Activated naive CD8-positive, alpha-beta T cell treated with anti-CD3 and anti-CD28 coated beads, Interleukin-2, amount 10 ng/mL, durations not matched to agents 7 days and 5 days (primary cell): Measurements from ENCODE around the gene SRPK3. TPM values are rescaled to one million over a fixed set of nuclear protein-coding genes. Genes with fewer than 3 reads are reported as not detected.

Source experiments
- ATAC-seq: fragments of 150-1000 bp; cut with Tn5 transposase; one replicate; pipeline ENCODE4 v1.10.0; 2021; ENCODE audit warnings: low read depth, moderate library complexity
- POLR2A ChIA-PET: fragments of 350-600 bp; sonication (Branson Sonifier 250); formaldehyde crosslinking; loops from one replicate; lab custom pipeline; 2021; ENCODE audit warnings: antibody characterized with exemption; lab: Charles Lee
- DNase-seq: peaks from one replicate; pipeline ENCODE4 v3.0.0; 2021
- H3K27ac Mint-ChIP-seq: one replicate; pipeline ENCODE4 v1.8.0; 2022; ENCODE audit warnings: mild to moderate bottlenecking, mixed read lengths
- H3K27me3 Mint-ChIP-seq: one replicate; pipeline ENCODE4 v1.8.0; 2022; ENCODE audit warnings: mild to moderate bottlenecking, moderate library complexity, mixed read lengths
- H3K36me3 Mint-ChIP-seq: one replicate; pipeline ENCODE4 v1.8.0; 2021; ENCODE audit warnings: mild to moderate bottlenecking, mixed read lengths
- H3K4me1 Mint-ChIP-seq: one replicate; pipeline ENCODE4 v1.8.0; 2021; ENCODE audit warnings: mixed read lengths
- H3K4me3 Mint-ChIP-seq: one replicate; pipeline ENCODE4 v1.8.0; 2022; ENCODE audit warnings: mild to moderate bottlenecking, moderate library complexity, mixed read lengths
- H3K9me3 Mint-ChIP-seq: one replicate; pipeline ENCODE4 v1.8.0; 2021; ENCODE audit warnings: mixed read lengths
- total RNA-seq, 2 experiments: library from RNA; stranded (reverse); gene quantifications; one replicate each; pipeline ENCODE4 v1.2.3, GENCODE V29; 2021

Gene SRPK3, protein sequence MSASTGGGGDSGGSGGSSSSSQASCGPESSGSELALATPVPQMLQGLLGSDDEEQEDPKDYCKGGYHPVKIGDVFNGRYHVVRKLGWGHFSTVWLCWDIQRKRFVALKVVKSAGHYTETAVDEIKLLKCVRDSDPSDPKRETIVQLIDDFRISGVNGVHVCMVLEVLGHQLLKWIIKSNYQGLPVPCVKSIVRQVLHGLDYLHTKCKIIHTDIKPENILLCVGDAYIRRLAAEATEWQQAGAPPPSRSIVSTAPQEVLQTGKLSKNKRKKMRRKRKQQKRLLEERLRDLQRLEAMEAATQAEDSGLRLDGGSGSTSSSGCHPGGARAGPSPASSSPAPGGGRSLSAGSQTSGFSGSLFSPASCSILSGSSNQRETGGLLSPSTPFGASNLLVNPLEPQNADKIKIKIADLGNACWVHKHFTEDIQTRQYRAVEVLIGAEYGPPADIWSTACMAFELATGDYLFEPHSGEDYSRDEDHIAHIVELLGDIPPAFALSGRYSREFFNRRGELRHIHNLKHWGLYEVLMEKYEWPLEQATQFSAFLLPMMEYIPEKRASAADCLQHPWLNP
- not detected for total RNA-seq

- DNase-seq (no peak), ATAC-seq (no peak)
- no peaks in the 10 kb centered on the region for H3K9me3 Mint-ChIP-seq
- H3K27ac Mint-ChIP-seq = no peak within 1 kb of the TSS
- H3K27me3 Mint-ChIP-seq = peaks cover 7% of the 10 kb centered on the region
- H3K36me3 Mint-ChIP-seq = no peaks in the 10 kb centered on the region
- no peak within 1 kb of the TSS for H3K4me3 Mint-ChIP-seq
- POLR2A ChIA-PET = no interaction called here
- no peaks in the 10 kb centered on the region for H3K4me1 Mint-ChIP-seq
Measured at GRCh38 chrX:153780678-153781427, at the start of gene SRPK3. TSS of gene SRPK3 (plus strand) at chrX:153781041. CDS start at chrX:153781087, 46 bp downstream.

DNA sequence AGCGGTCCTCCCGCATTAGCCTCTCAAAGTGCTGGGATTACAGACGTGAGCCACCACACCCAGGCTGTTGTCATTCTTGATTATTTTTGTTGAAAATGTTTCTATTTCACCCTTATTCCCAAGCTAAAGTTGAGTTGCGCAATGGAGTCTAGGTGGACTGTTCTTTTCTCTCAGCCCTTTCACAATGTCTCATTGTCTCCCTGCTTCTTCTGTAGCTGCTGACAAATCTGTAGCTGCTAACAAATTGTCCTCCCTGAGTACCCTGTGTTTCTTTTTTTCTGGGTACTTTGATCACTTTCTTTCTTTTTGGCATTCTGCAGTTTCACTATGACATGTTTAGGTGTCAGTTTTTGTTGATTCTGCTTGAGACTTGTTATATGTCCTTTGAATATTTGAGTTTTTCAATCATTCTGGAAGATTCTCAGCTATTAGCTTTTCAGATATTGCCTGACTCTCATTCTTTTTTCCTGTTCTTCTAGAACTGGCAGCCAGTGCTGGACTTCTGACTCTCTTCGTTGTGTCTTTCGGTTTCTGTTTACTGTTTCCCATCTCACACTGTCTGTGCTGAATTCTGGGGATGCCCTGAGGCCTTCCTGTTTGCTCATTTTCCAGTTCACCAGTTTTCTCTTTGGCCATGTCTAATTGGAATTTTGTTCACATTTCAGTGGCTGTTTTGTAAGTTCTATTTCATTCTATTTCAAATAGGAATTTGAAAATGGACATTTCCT, 49.6 kb upstream of the SRPK3 start:
- DNase-seq (no peak), ATAC-seq (no peak)
- peaks cover 29% of the 10 kb centered on the region for H3K36me3 Mint-ChIP-seq
- peak overlapping the region; percentile 49 for H3K27ac Mint-ChIP-seq
- no peak overlapping the region for H3K4me3 Mint-ChIP-seq
- no peaks in the 10 kb centered on the region for H3K9me3 Mint-ChIP-seq
- POLR2A ChIA-PET = no interaction called here
- peaks cover 27% of the 10 kb centered on the region for H3K4me1 Mint-ChIP-seq
- H3K27me3 Mint-ChIP-seq = no peaks in the 10 kb centered on the region

DNA sequence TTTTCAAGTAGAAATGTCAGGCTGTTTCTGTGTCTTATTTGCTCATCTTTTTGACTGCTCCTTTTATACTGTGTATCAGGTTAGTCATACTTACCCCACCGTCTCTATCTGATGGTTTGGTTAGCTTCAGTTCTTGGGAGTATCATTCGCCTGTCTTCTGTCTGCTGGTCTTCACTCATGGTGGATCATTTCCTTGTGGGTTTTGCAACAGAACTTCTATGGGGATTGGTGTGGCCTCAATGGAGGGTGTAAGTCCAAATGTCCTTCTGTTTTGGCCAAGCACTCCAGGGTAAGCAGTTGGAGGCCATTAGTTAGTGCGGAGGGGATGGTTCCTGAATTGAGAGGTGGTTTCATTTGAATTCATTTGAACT, 49.0 kb upstream of the SRPK3 start:
- Mint-ChIP-seq H3K4me1 (peaks cover 27% of the 10 kb centered on the region), H3K4me3 (no peak overlapping the region)
- POLR2A ChIA-PET = no interaction called here

GRCh38 chrX:153732401-153732800, 48.4 kb upstream of the SRPK3 start:
- Mint-ChIP-seq H3K36me3 (peaks cover 29% of the 10 kb centered on the region), H3K4me3 (no peak overlapping the region), H3K4me1 (peaks cover 26% of the 10 kb centered on the region), H3K27ac (no peak overlapping the region), H3K27me3 (no peaks in the 10 kb centered on the region), H3K9me3 (no peaks in the 10 kb centered on the region)
- no peak for DNase-seq
- ATAC-seq = no peak
- POLR2A ChIA-PET = no interaction called here

More for the DNA sequence above, 49.0 kb upstream of the SRPK3 start:
- Mint-ChIP-seq H3K36me3 (peaks cover 29% of the 10 kb centered on the region), H3K9me3 (no peaks in the 10 kb centered on the region), H3K27ac (peak overlapping the region; percentile 49), H3K27me3 (no peaks in the 10 kb centered on the region)
- no peak for ATAC-seq
- no peak for DNase-seq

DNA sequence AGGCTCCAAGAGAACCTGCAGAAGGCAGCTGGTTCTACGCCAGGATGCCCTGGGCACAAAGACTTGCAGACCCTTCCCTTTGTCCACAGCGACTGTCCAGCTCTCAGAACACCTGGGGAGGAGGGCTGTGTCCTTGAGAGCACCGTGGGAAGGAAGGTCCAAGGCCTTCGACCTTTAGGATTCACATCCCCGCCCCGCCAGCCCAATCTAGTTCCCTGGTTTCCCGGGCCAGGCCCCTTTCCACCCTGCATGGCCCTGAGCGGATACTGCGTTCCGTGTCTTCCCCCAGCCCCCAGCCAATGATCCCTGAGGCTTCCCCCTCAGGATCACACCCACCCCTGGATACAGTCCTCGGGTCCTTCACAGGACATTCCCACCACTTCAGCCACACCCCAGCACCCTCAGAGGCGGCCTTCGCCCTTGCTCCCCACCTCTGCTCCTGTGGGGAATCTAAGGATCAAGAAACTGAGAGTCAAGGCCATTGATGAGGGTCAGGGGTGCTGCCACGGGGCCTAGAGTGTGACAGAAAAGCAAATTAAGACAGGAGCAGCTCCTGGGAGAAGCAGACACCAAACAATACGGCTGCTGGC, 47.1 kb upstream of the SRPK3 start:
- Mint-ChIP-seq H3K27ac (no peak overlapping the region), H3K4me3 (no peak overlapping the region), H3K36me3 (peaks cover 28% of the 10 kb centered on the region), H3K4me1 (peaks cover 21% of the 10 kb centered on the region), H3K9me3 (no peaks in the 10 kb centered on the region), H3K27me3 (no peaks in the 10 kb centered on the region)
- POLR2A ChIA-PET = no interaction called here
- ATAC-seq (no peak), DNase-seq (no peak)

DNA sequence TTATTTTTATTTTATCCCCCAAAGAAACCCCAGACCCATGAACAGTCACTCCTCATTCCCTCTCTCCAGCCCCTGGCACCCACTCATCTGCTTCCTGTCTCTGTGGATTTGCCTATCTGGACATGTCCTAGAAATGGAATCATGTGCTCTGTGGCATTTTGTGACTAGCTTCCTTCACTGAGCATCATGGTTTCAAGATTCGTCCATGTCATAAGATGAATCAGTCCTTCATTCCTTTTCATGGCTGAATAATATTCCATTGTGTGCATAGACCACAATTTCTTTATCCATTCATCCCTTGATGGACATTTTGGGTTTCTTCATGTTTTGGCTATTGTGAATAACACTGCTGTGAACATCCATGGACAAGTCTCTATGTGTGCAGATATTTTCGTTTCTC, 46.0 kb upstream of the SRPK3 start:
- H3K36me3 Mint-ChIP-seq = peaks cover 28% of the 10 kb centered on the region
- H3K27me3 Mint-ChIP-seq = no peaks in the 10 kb centered on the region
- H3K4me3 Mint-ChIP-seq = no peak overlapping the region
- H3K27ac Mint-ChIP-seq = no peak overlapping the region
- POLR2A ChIA-PET = interaction anchor here (1.4 kb wide), 1 partner anchor 9 kb away, joined by 4 read pairs; no protein-coding TSS in a partner anchor
- no peak for DNase-seq
- H3K9me3 Mint-ChIP-seq = no peaks in the 10 kb centered on the region
- no peak for ATAC-seq
- peaks cover 23% of the 10 kb centered on the region for H3K4me1 Mint-ChIP-seq

DNA sequence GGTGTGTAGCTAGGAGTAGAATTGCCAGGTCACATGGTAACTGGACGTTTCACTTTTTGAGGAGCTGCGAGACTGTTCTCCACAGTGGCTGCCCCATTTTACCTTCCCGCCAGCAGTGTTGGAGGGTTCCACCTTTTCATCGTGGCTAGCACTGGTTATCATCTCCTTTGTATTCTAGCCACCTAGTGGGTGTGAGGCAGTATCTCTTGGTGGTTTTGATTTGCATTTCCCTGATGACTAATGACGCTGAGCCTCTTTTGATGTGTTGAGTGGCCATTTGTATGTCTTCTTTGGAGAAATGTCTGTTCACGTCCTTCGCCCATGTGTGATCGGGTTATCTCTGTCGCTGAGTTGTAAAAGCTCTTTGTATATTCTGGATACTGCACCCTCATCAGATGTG, 45.6 kb upstream of the SRPK3 start:
- Mint-ChIP-seq H3K4me1 (peaks cover 27% of the 10 kb centered on the region), H3K9me3 (no peaks in the 10 kb centered on the region), H3K36me3 (peaks cover 30% of the 10 kb centered on the region), H3K27me3 (no peaks in the 10 kb centered on the region), H3K4me3 (no peak overlapping the region), H3K27ac (no peak overlapping the region)
- POLR2A ChIA-PET = interaction anchor here (1.4 kb wide), 1 partner anchor 9 kb away, joined by 4 read pairs; no protein-coding TSS in a partner anchor
- DNase-seq (no peak), ATAC-seq (peak; percentile 45)

DNA sequence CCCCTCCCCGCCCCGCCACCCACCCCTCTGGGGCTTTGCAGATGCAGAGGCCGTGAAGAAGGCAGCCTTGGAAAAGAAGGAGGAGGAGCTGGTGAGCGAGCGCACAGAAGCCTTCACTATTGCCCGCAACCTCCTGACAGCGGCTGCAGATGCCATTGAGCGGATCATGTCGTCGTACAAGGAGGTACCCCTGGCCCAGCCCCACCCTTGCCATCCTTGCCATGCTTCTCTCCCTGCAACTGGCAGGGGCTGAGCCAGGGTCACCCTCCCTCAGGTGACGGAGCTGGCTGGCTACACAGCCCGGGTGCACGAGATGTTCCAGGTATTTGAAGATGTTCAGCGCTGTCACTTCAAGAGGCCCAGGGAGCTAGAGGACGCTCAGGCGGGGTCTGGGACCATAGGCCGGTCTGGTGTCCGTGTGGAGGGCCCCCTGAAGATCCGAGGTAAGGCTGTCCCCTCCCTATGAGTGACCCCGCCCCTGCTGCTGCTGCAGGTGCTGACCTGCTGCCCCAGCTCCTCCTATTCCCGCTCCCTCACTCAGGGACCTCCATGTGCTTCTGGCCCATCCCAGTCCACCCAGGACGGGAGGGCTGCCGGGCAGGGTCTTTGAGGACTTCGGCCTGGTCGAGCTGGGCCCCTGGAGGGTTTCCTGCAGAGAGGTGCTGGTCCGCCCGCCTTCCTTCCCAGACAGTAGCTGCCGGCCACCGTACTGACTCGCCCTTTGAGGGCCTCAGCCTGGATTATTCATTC, 44.6 kb upstream of the SRPK3 start:
- Mint-ChIP-seq H3K27me3 (no peaks in the 10 kb centered on the region), H3K27ac (no peak overlapping the region)
- POLR2A ChIA-PET = interaction anchor here (0.5 kb wide), 1 partner anchor 256 kb away, joined by 4 read pairs; no protein-coding TSS in a partner anchor

GRCh38 chrX:153736871-153737441, 43.9 kb upstream of the SRPK3 start:
- Mint-ChIP-seq H3K4me1 (peaks cover 21% of the 10 kb centered on the region), H3K4me3 (no peak overlapping the region), H3K27me3 (no peaks in the 10 kb centered on the region), H3K36me3 (peaks cover 19% of the 10 kb centered on the region), H3K9me3 (no peaks in the 10 kb centered on the region), H3K27ac (no peak overlapping the region)
- DNase-seq (no peak), ATAC-seq (no peak)
- POLR2A ChIA-PET = no interaction called here

More for the DNA sequence above, 44.6 kb upstream of the SRPK3 start:
- peaks cover 25% of the 10 kb centered on the region for H3K36me3 Mint-ChIP-seq
- no peak for DNase-seq
- ATAC-seq = no peak
- H3K9me3 Mint-ChIP-seq = no peaks in the 10 kb centered on the region
- no peak overlapping the region for H3K4me3 Mint-ChIP-seq
- peaks cover 26% of the 10 kb centered on the region for H3K4me1 Mint-ChIP-seq

- H3K27ac Mint-ChIP-seq = no peak overlapping the region
- H3K27me3 Mint-ChIP-seq = no peaks in the 10 kb centered on the region
- POLR2A ChIA-PET = no interaction called here
- H3K9me3 Mint-ChIP-seq = no peaks in the 10 kb centered on the region
- H3K4me1 Mint-ChIP-seq = peaks cover 21% of the 10 kb centered on the region
- ATAC-seq (no peak), DNase-seq (no peak)
- no peak overlapping the region for H3K4me3 Mint-ChIP-seq
- peaks cover 15% of the 10 kb centered on the region for H3K36me3 Mint-ChIP-seq
Measured at GRCh38 chrX:153738056-153738605, 42.7 kb upstream of the SRPK3 start.

- POLR2A ChIA-PET = interaction anchor here (1.9 kb wide), 1 partner anchor 13 kb away, joined by 13 read pairs; no protein-coding TSS in a partner anchor
- Mint-ChIP-seq H3K4me1 (peaks cover 21% of the 10 kb centered on the region), H3K36me3 (peaks cover 11% of the 10 kb centered on the region), H3K9me3 (no peaks in the 10 kb centered on the region), H3K27me3 (peaks cover 2% of the 10 kb centered on the region), H3K27ac (peak overlapping the region; percentile 90), H3K4me3 (peak overlapping the region; percentile 76)
- DNase-seq (peak; percentile 46), ATAC-seq (peak; percentile 94)
Measured at GRCh38 chrX:153739754-153740486, 40.9 kb upstream of the SRPK3 start.
